GM12892 (cell line): ENCODE results near the gene IRS1.

Experiments
- POLR2A ChIP-seq: IDR thresholded peaks from 2 replicates; pipeline ENCODE4 v1.6.1; 2011; ENCODE audit warnings: low read depth, low read length, control low read depth
- POLR2AphosphoS5 ChIP-seq: IDR thresholded peaks from 2 replicates; pipeline ENCODE4 v1.6.1; 2011; ENCODE audit warnings: low read depth, low read length, control low read depth
- TAF1 ChIP-seq: IDR thresholded peaks from 2 replicates; pipeline ENCODE4 v1.6.1; 2011; ENCODE audit warnings: low read depth, mild to moderate bottlenecking, control low read depth, low read length, borderline replicate concordance

DNA sequence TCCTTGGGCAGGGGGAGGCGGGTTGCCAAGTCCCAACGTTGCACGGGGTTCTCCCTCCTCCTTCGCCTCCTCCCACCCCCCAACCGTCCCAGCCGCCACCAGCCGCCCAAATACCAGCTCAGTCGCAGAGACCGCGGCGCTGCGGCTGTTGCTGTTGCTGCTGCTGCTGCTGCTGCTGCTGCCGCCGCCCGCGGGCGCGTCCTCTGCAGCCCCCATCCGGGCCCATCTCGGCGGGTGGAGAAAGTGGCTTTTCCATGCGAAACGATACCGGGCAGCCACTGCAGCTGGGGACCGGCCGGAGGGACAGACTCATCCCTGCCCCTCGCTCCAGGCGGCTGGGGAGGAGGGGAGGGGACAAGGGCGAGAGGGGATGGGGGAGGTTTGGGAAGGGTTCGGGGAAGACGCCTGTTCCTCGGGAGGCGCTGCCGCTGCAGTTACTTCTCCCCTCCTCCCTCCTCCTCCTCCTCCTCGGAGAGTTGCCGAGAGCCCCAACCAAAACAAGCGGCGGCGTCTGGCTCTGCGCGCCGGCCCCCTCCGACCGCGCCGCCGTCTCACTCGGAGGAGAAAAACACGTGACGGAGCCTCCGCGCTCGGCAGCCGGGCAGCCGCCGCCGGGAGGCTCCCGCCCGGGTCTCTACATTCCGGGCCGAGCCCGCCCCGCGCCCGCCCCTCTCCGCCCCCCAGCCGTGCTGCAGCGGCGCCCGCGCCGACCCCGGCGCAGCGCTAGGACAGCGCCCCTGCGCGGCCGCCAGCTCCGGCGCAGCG lies at the start of gene IRS1:
- TF ChIP-seq TAF1, result no peak
- TF ChIP-seq POLR2AphosphoS5, result no peak
- TF ChIP-seq POLR2A, result no peak
